HUES6 (cell line): ENCODE measurements around the gene DNASE2B.

Source experiments
- H3K27ac ChIP-seq: 2 replicates; pipeline ENCODE4 v1.7.0; 2013; ENCODE audit warnings: low read depth, mild to moderate bottlenecking, low read length, inconsistent platforms
- H3K27me3 ChIP-seq: 2 replicates; pipeline ENCODE4 v1.6.1; 2013; ENCODE audit warnings: low read length; ENCODE audit not compliant: control insufficient read depth, insufficient read depth
- H3K36me3 ChIP-seq: 2 replicates; pipeline ENCODE4 v1.6.1; 2013; ENCODE audit warnings: low read length; ENCODE audit not compliant: control insufficient read depth, insufficient read depth
- H3K4me1 ChIP-seq: 2 replicates; pipeline ENCODE4 v1.6.1; 2013; ENCODE audit warnings: low read length; ENCODE audit not compliant: control insufficient read depth, insufficient read depth
- H3K4me3 ChIP-seq: 2 replicates; pipeline ENCODE4 v1.5.1; 2013; ENCODE audit warnings: low read depth, low read length
- H3K9ac ChIP-seq: one replicate; pipeline ENCODE4 v1.6.1; 2013; ENCODE audit warnings: mild to moderate bottlenecking, low read length
- H3K9me3 ChIP-seq: 2 replicates; pipeline ENCODE4 v1.6.1; 2013; ENCODE audit warnings: low read depth, low read length; ENCODE audit not compliant: control insufficient read depth, insufficient read depth

Gene DNASE2B

DNA sequence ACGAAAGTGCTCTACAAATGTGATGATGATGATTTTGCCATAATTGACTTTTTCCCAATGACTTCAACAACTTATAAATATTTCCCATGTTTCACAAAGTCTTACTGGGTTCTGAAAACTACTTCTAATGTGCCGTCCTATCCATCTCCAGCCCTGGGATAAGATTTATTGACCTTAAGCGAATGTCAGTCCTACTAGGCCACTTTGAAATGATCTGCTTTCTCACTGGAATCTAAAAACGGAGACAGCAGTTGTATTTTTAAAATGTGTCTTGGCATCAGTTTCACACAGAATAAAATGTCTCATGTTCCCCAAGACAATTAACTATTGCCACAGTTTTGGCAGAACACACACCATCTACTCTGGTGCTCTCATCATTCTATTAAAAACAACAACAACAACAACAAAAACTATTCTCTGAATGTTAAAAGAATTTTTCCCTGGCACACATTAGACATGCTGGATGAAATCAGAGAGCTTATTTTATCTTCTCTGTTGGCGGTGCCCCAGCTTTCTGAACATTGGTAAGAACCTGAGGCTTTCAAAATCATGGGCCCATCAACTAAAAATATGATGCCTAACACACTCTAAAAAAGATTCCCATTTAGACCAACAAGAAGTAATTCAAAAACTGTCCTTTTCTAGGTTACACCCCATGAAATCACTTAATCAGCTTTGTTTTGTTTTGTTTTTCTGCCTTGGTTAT, 23.1 kb upstream of the DNASE2B start:
- no peaks in the 10 kb centered on the region for H3K9me3 ChIP-seq
- no peaks in the 10 kb centered on the region for H3K27me3 ChIP-seq
- no peak overlapping the region for H3K9ac ChIP-seq
- no peak overlapping the region for H3K27ac ChIP-seq
- no peaks in the 10 kb centered on the region for H3K36me3 ChIP-seq
- peaks cover 12% of the 10 kb centered on the region; the same call in 1 of the 2 replicates for H3K4me1 ChIP-seq
- no peak overlapping the region for H3K4me3 ChIP-seq

DNA sequence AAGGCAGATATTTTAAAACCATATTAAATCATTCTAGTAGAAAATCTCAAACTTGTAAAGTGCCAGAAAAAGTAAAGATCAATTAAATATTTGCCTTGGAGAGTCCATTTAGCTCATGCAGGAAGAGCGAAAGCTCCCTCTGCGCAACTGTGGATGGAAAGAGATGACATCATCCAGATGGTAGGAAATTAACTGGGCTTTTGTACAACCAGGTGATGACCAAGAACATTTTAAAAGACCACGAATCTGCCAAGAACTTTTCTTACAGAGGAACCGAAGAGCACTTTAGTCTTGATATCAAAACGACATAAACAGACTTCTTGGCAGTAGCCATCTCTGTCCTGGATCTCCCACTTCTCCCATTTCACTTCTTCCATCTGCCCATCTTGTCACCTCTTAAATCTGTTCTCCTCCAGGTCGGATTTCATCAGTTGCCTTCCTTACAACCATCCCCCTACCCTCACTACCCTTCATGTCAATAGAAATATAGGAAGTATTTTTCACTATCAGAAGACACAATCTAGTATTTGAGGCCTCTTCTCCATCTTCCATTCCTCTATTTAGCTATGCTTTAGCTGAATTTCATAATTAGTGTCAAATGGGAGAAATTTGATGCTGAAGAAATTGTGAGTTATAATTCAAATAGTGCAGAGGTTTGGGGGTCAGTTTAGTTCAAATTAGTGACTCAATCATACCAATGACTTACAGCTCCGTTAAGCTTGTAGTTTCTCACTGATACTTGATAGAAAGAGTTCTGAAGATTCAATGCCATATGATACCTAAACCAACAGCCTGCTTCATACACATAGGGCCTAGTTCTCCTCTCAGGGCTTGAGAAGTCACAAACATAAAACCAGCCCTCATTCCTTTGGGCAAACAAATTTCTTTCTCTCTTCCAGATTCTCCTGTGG, 22.0 kb upstream of the DNASE2B start:
- Histone ChIP-seq H3K27me3 (no peaks in the 10 kb centered on the region), H3K4me1 (peaks cover 12% of the 10 kb centered on the region; the same call in 1 of the 2 replicates), H3K4me3 (no peak overlapping the region), H3K9me3 (no peaks in the 10 kb centered on the region), H3K9ac (no peak overlapping the region), H3K27ac (no peak overlapping the region), H3K36me3 (no peaks in the 10 kb centered on the region)

DNA sequence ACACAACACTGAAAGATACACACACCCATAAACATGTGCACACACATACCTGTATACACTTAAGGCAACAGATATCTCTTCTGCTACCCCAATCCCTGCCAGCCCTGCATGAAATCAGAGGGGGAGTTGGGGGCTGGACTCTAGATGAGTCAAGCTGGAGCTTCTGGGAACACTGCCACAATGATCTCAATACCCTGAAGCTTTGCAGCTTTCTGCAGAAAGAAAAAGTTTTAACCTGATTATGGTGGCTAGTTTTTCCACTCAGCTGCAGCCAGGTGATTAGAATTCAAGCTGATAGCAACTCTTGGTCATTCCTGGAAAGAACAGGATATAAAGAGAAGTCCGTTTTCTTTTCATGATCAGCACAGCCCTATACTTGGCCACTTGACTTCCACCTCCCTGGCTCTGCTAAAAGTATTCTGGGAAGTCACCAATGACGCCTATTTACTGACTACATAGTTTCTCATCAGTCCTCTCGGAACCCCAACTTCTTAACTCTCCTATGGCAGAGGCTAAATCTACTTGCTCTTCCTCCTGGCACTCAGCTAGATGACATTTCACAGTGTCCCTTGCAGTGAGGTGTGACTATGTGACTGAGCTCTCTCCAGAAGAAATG, 20.7 kb upstream of the DNASE2B start:
- Histone ChIP-seq H3K4me3 (no peak overlapping the region), H3K4me1 (peaks cover 12% of the 10 kb centered on the region; the same call in 1 of the 2 replicates), H3K27me3 (no peaks in the 10 kb centered on the region), H3K36me3 (no peaks in the 10 kb centered on the region), H3K9ac (no peak overlapping the region), H3K27ac (no peak overlapping the region), H3K9me3 (no peaks in the 10 kb centered on the region)

DNA sequence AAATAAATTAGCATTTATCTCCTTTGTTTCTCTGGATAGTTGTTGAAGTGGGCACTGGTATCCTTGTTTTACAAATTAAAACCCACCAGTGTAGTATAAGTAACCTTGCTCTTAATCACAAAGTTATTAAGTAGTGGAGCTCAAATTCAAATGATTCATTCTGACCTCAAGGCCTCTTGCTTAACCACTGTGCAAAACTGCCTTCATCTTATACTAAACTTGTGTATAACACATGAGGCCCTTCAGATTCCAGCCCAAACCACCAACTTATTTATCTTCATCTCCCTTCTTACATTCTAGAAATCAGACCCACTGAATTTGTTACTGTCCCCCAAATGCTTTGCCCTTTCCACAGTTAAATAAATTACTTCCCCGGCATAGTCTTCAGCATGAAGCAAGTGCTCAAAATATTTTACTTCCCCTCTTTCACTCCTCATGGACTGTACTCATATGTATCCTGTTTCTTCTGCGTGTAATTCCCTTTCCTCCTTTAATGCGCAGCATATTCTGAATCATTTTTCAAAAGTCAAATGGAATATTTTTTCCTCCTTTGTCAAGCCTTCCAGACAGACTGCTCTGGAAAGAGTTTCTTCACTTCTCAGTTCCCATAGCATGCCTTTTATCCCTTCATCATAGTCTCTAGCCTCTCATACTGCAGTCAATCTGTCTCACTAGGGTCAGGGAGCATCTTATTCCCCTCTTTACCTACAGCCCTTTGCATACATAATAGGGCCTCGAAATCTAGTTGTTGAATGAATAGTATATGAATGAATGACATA, 19.0 kb upstream of the DNASE2B start:
- Histone ChIP-seq H3K27me3 (no peaks in the 10 kb centered on the region), H3K4me1 (peaks cover 12% of the 10 kb centered on the region; the same call in 1 of the 2 replicates), H3K9me3 (no peaks in the 10 kb centered on the region), H3K36me3 (no peaks in the 10 kb centered on the region), H3K27ac (no peak overlapping the region), H3K4me3 (no peak overlapping the region), H3K9ac (no peak overlapping the region)

DNA sequence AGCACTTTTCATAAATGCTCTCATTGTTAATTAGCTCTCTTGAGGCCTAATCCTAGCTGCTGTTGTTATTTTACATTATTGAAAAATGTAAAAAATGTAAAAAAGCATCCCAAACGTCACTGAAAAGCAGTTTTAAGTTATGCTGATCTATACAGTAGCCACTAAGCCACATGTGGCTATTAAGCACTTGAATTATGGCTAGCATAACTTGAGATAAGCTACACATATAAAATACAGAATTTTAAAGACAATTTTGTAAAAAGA, 18.4 kb upstream of the DNASE2B start:
- Histone ChIP-seq H3K27me3 (no peaks in the 10 kb centered on the region), H3K27ac (no peak overlapping the region), H3K9ac (no peak overlapping the region), H3K9me3 (no peaks in the 10 kb centered on the region), H3K4me3 (no peak overlapping the region), H3K36me3 (no peaks in the 10 kb centered on the region), H3K4me1 (peaks cover 12% of the 10 kb centered on the region; the same call in 1 of the 2 replicates)

DNA sequence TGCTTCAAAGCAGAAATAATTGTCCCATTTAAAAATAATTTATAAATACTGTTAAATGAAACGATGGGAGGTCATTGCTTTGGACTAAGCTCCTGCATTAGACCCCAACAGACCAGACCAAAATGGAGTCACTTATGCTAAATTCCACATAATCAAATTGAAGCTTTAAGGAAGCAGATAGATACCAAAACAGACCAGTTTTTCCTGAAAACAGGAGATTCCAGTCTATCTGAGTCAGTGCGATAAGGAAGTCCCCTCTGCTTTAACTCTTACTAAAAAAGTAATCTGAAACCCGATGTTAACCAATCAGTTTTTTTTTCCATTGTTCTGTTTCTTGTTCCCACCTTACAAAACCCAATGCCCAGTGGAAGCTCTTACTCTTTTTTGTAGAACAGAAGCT, 16.2 kb upstream of the DNASE2B start:
- H3K27me3 ChIP-seq: no peaks in the 10 kb centered on the region
- no peak overlapping the region for H3K27ac ChIP-seq
- no peak overlapping the region for H3K9ac ChIP-seq
- no peaks in the 10 kb centered on the region for H3K36me3 ChIP-seq
- no peak overlapping the region for H3K4me3 ChIP-seq
- H3K9me3 ChIP-seq: no peaks in the 10 kb centered on the region
- H3K4me1 ChIP-seq: peaks cover 12% of the 10 kb centered on the region; the same call in 1 of the 2 replicates

DNA sequence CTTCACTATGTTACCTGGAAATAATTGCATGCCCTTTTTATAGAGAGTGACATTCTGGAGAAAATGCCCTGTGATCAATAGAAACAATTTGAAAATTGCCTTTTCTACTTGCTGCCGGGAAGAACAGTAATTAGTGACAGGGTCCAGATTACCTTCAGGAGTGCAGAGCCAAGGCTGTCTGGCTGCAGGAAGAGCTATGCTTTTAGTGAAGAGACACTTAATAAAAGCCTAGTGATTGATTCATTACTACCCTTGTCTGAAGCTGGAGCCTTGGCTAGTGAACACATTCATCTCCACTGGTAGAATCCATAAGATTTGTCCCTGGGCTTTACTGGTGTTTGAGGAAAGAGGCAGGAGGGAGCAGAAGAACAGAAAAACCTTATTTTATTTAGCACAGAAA, 12.9 kb upstream of the DNASE2B start:
- H3K27me3 ChIP-seq: no peaks in the 10 kb centered on the region

DNA sequence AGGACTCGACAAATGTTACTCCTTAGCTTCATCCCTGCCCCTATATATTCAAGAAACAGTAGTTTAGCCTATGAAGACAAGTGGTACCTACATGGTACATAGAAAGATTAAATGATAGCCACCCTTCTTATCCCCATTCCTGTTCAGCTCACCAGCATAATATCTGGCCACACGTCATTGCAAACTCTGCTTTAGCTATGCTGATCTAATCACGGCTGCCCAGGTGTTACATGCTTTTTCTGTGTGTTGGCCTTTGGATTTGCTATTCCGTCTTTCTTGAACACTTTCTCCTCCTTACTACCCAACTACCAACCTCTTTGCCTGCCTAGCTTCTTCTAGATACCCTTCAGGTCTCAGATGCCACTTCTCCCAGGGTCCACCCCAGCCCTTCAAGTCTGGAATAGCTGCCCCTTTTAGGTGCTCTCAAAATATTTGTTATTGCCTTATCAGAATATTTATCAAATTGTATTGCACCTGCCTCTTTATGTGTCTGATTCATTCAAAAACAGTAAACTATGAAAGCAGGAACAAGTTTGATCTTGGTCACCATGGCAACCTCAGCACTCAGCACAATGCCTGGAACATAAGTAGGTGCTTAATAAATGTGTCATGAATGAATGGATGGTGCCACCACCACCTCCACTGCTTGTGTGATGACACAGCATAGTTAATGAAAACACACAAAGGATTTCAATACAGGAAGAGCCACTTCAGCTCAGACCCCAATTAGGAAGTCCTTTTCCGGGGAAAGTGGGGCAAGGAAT, 11.4 kb upstream of the DNASE2B start:
- Histone ChIP-seq H3K4me1 (peaks cover 7% of the 10 kb centered on the region), H3K27me3 (no peaks in the 10 kb centered on the region), H3K36me3 (no peaks in the 10 kb centered on the region), H3K9me3 (no peaks in the 10 kb centered on the region), H3K9ac (no peak overlapping the region), H3K4me3 (no peak overlapping the region), H3K27ac (no peak overlapping the region)

More for the DNA sequence above, 12.9 kb upstream of the DNASE2B start:
- Histone ChIP-seq H3K4me3 (no peak overlapping the region), H3K9ac (no peak overlapping the region), H3K27ac (no peak overlapping the region), H3K9me3 (no peaks in the 10 kb centered on the region), H3K4me1 (no peaks in the 10 kb centered on the region), H3K36me3 (no peaks in the 10 kb centered on the region)

DNA sequence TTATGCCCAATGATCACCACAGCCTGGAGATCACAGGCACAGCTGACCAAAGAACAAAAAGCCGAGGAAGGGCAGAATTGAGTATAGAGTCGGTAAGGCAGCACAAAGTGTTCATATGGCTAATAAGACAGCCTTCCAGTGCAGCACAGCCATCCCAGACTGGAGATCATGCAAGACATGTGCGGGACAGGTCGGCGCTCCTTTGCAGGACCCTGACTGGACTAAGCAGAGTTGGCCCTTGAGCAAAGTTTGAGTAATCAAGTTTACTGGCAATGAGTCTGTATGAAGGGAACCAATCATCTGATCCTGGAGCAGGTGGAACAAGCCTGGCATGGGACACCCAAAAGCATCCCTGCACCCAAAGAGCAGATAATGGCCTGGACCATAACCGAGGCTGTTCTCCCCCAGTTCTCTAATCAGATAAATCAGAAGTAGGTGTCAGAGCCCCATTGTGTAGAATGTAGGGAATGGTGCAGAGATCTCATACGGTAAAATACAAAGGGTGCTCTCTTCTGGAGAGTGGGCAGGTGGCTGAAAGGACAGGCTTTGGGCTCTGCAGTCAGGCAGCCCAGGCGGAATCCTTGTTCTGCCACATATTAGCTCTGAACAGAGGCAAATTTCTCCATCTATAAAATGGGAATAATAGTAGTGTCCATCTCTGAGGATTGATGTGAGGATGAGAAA, 10.7 kb upstream of the DNASE2B start:
- no peak overlapping the region for H3K4me3 ChIP-seq
- no peaks in the 10 kb centered on the region for H3K36me3 ChIP-seq
- no peak overlapping the region for H3K9ac ChIP-seq
- H3K9me3 ChIP-seq: no peaks in the 10 kb centered on the region
- H3K4me1 ChIP-seq: peaks cover 11% of the 10 kb centered on the region
- H3K27ac ChIP-seq: no peak overlapping the region
- no peaks in the 10 kb centered on the region for H3K27me3 ChIP-seq

DNA sequence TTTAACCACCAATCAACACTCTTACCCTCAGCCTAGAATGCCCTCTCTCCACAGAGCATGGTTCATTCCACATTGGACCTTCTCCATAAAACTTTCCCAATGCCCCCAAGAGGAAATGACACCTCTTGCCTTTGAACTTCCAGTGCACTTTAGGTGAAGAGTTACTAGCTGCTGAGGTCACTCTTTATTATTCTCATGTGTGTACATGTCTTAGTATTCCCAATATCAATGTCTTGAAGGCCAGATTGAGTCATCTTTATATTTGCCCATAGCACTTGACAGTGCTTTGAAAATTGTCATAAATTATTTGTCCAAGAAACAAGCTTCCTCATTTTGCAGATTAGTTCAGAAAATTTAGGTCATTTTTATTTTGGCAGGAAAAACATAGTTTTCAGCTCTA, 8.1 kb upstream of the DNASE2B start:
- no peaks in the 10 kb centered on the region for H3K9me3 ChIP-seq
- no peak overlapping the region for H3K27ac ChIP-seq
- H3K27me3 ChIP-seq: no peaks in the 10 kb centered on the region
- no peak overlapping the region for H3K9ac ChIP-seq
- no peak overlapping the region for H3K4me3 ChIP-seq
- H3K4me1 ChIP-seq: peaks cover 11% of the 10 kb centered on the region
- H3K36me3 ChIP-seq: no peaks in the 10 kb centered on the region
